ENCODE data around the gene POMT1. TPM values are rescaled to one million over a fixed set of nuclear protein-coding genes. Genes with fewer than 3 reads are reported as not detected.

The POMT1 gene
- total RNA-seq, 2 experiments from 2014 or later = 4.7 to 27.1 TPM

DNA sequence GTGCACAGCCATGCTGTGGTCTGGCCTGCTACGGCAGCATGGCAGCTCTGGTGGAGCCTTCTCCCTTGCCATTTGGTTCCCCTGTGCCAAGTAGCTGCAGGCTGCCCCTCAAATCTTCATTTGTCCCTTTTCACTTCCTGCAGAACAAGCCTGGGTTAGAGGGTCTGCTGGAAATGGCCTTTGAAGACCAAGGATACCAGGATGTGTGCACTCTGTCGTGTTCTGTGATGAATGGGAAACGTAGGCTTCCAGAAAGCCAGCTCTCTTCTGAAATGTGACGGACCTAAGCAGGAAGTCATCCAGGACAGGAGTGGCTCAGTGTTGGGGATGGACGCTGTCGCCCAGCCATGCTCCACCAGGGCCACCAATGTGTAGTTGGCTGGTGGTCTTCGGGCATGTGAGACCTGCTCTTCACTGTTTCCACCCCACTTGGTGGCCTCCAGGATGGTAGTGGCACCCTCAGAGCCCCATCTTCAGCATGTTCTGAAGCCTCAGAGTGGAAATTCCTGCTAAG is 3.4 kb upstream of the POMT1 start:
- Histone ChIP-seq H3K36me3 (ENCODE audit: insufficient read depth, low read length) (peaks cover 72% of the 10 kb centered on the region), H3K9me2 (ENCODE audit: insufficient read depth, low read length) (no peaks in the 10 kb centered on the region), H3K4me3 (ENCODE audit: low read depth, low read length, poor library complexity, severe bottlenecking) (no peak overlapping the region), H3K27ac (ENCODE audit: low read depth, low read length, poor library complexity, severe bottlenecking) (no peak overlapping the region), H3K4me2 (ENCODE audit: low read length) (no peak overlapping the region), H2AFZ (ENCODE audit: low read length) (no peak overlapping the region), H3K4me1 (ENCODE audit: insufficient read depth, low read length, poor library complexity, severe bottlenecking) (no peaks in the 10 kb centered on the region), H3K9me3 (ENCODE audit: low read length) (no peaks in the 10 kb centered on the region), H4K20me1 (ENCODE audit: insufficient read depth, low read length) (no peaks in the 10 kb centered on the region), H3K79me2 (ENCODE audit: insufficient read depth, low read depth, low read length) (no peaks in the 10 kb centered on the region)
- ChIA-PET POLR2A (interaction anchor here (0.6 kb wide), 1 partner anchor 54 kb away, joined by 4 read pairs; no protein-coding TSS in a partner anchor), CTCF (ENCODE audit: unreplicated experiment) (no interaction called here)
- intact Hi-C loops (cut with micrococcal nuclease; ENCODE audit: unreplicated experiment) = no loop called here
- TF ChIP-seq, protein P1, sequence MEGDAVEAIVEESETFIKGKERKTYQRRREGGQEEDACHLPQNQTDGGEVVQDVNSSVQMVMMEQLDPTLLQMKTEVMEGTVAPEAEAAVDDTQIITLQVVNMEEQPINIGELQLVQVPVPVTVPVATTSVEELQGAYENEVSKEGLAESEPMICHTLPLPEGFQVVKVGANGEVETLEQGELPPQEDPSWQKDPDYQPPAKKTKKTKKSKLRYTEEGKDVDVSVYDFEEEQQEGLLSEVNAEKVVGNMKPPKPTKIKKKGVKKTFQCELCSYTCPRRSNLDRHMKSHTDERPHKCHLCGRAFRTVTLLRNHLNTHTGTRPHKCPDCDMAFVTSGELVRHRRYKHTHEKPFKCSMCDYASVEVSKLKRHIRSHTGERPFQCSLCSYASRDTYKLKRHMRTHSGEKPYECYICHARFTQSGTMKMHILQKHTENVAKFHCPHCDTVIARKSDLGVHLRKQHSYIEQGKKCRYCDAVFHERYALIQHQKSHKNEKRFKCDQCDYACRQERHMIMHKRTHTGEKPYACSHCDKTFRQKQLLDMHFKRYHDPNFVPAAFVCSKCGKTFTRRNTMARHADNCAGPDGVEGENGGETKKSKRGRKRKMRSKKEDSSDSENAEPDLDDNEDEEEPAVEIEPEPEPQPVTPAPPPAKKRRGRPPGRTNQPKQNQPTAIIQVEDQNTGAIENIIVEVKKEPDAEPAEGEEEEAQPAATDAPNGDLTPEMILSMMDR (conservative IDR thresholded peaks at IDR 0.05; ENCODE audit: low read length) = no peak
- no peak for TF ChIP-seq EZH2phosphoT487 (IDR thresholded peaks at IDR 0.05; ENCODE audit: borderline replicate concordance, low read depth, low read length)
- BruUV-seq (replicated peaks) = no TSS peak
- no peak for DNase-seq (ENCODE audit: low spot score)

- no TSS peak for BruUV-seq (replicated peaks)
- no peak overlapping the region for H2AFZ ChIP-seq (ENCODE audit: low read length)
- H3K9me2 ChIP-seq (ENCODE audit: insufficient read depth, low read length) = no peaks in the 10 kb centered on the region
- H3K4me2 ChIP-seq (ENCODE audit: low read length) = no peak overlapping the region
- intact Hi-C loops (cut with micrococcal nuclease; ENCODE audit: unreplicated experiment) = no loop called here
- H3K36me3 ChIP-seq (ENCODE audit: insufficient read depth, low read length) = peaks cover 61% of the 10 kb centered on the region
- no peaks in the 10 kb centered on the region for H3K9me3 ChIP-seq (ENCODE audit: low read length)
- H3K27ac ChIP-seq (ENCODE audit: low read depth, low read length, poor library complexity, severe bottlenecking) = no peak overlapping the region
- H3K79me2 ChIP-seq (ENCODE audit: insufficient read depth, low read depth, low read length) = no peaks in the 10 kb centered on the region
- H3K4me1 ChIP-seq (ENCODE audit: insufficient read depth, low read length, poor library complexity, severe bottlenecking) = no peaks in the 10 kb centered on the region
- no peak for TF ChIP-seq EZH2phosphoT487 (IDR thresholded peaks at IDR 0.05; ENCODE audit: borderline replicate concordance, low read depth, low read length)
- TF ChIP-seq, protein P1 (conservative IDR thresholded peaks at IDR 0.05; ENCODE audit: low read length) = no peak
- H3K4me3 ChIP-seq (ENCODE audit: low read depth, low read length, poor library complexity, severe bottlenecking) = no peak overlapping the region
- POLR2A ChIA-PET = interaction anchor here (1.1 kb wide), 1 partner anchor 244 kb away, joined by 3 read pairs; no protein-coding TSS in a partner anchor
- DNase-seq (ENCODE audit: low spot score) = no peak
- CTCF ChIA-PET (ENCODE audit: unreplicated experiment) = interaction anchor here (0.5 kb wide), 1 partner anchor 189 kb away, joined by 3 read pairs; no protein-coding TSS in a partner anchor
- no peaks in the 10 kb centered on the region for H4K20me1 ChIP-seq (ENCODE audit: insufficient read depth, low read length)
Observed at GRCh38 chr9:131500377-131500776, 2.3 kb upstream of the POMT1 start.

GRCh38 chr9:131500939-131501541 is 1.7 kb upstream of the POMT1 start:
- Histone ChIP-seq H3K4me1 (ENCODE audit: insufficient read depth, low read length, poor library complexity, severe bottlenecking) (no peaks in the 10 kb centered on the region), H3K36me3 (ENCODE audit: insufficient read depth, low read length) (peaks cover 54% of the 10 kb centered on the region), H4K20me1 (ENCODE audit: insufficient read depth, low read length) (no peaks in the 10 kb centered on the region), H3K4me3 (ENCODE audit: low read depth, low read length, poor library complexity, severe bottlenecking) (no peak overlapping the region), H3K9me2 (ENCODE audit: insufficient read depth, low read length) (no peaks in the 10 kb centered on the region), H3K79me2 (ENCODE audit: insufficient read depth, low read depth, low read length) (no peaks in the 10 kb centered on the region), H3K4me2 (ENCODE audit: low read length) (no peak overlapping the region), H2AFZ (ENCODE audit: low read length) (no peak overlapping the region), H3K9me3 (ENCODE audit: low read length) (no peaks in the 10 kb centered on the region), H3K27ac (ENCODE audit: low read depth, low read length, poor library complexity, severe bottlenecking) (no peak overlapping the region)
- intact Hi-C loops (cut with micrococcal nuclease; ENCODE audit: unreplicated experiment) = no loop called here
- POLR2A ChIA-PET = interaction anchor here (1.1 kb wide), 1 partner anchor 243 kb away, joined by 3 read pairs; no protein-coding TSS in a partner anchor
- TF ChIP-seq EZH2phosphoT487 (IDR thresholded peaks at IDR 0.05; ENCODE audit: borderline replicate concordance, low read depth, low read length) = no peak
- TF ChIP-seq, protein P1 (conservative IDR thresholded peaks at IDR 0.05; ENCODE audit: low read length) = no peak
- DNase-seq (ENCODE audit: low spot score) = no peak
- no TSS peak for BruUV-seq (replicated peaks)
- CTCF ChIA-PET (ENCODE audit: unreplicated experiment) = interaction anchor here (0.5 kb wide), 1 partner anchor 190 kb away, joined by 3 read pairs; no protein-coding TSS in a partner anchor
